GM23338 (cell line): ENCODE measurements around the gene AFF3. TPM values are rescaled to one million over a fixed set of nuclear protein-coding genes. Genes with fewer than 3 reads are reported as not detected.
A peak's percentile ranks its signal among the peaks of the same experiment; 100 is the strongest.

Source experiments
- ATAC-seq: fragments of 200-7000 bp; cut with Tn5 transposase; 3 replicates; pipeline ENCODE4 v1.9.1; 2020
- DNase-seq: peaks from one replicate; pipeline ENCODE4 v3.0.0-alpha.2; 2015; ENCODE audit warnings: low spot score
- H2AFZ ChIP-seq: fragments of 200-600 bp; sonication (generic); 2 replicates; pipeline ENCODE4 v1.8.0; 2016; ENCODE audit warnings: antibody characterized with exemption, mild to moderate bottlenecking, moderate library complexity
- H3F3A ChIP-seq: fragments of 200-600 bp; sonication (generic); replicated peaks from 2 replicates; pipeline ENCODE4 v1.8.0; 2017; ENCODE audit warnings: antibody characterized with exemption, mixed run types, low read depth
- H3K27ac ChIP-seq: fragments of 200-600 bp; sonication (generic); 2 replicates; pipeline ENCODE4 v1.6.1; 2016; ENCODE audit warnings: low read depth
- H3K27me3 ChIP-seq: fragments of 200-600 bp; sonication (generic); 2 replicates; pipeline ENCODE4 v1.8.0; 2016; ENCODE audit warnings: mild to moderate bottlenecking, mixed run types, moderate library complexity; ENCODE audit not compliant: insufficient read depth
- H3K36me3 ChIP-seq: fragments of 200-600 bp; sonication (generic); 2 replicates; pipeline ENCODE4 v1.8.0; 2016; ENCODE audit warnings: mild to moderate bottlenecking; ENCODE audit not compliant: insufficient read depth
- H3K4me1 ChIP-seq: fragments of 200-600 bp; sonication (generic); 2 replicates; pipeline ENCODE4 v1.8.0; 2016; ENCODE audit warnings: mild to moderate bottlenecking, moderate library complexity; ENCODE audit not compliant: insufficient read depth
- H3K4me2 ChIP-seq: fragments of 200-600 bp; sonication (generic); 2 replicates; pipeline ENCODE4 v1.7.1; 2017; ENCODE audit warnings: mixed run types
- H3K4me3 ChIP-seq: fragments of 200-600 bp; sonication (generic); 2 replicates; pipeline ENCODE4 v1.6.1; 2016; ENCODE audit warnings: mixed run types
- H3K79me2 ChIP-seq: fragments of 200-600 bp; sonication (generic); replicated peaks from 2 replicates; pipeline ENCODE4 v1.8.0; 2017; ENCODE audit warnings: mild to moderate bottlenecking; ENCODE audit not compliant: insufficient read depth
- H3K9me2 ChIP-seq: fragments of 200-600 bp; sonication (generic); 2 replicates; pipeline ENCODE4 v1.8.0; 2017; ENCODE audit not compliant: insufficient read depth
- H4K20me1 ChIP-seq: fragments of 200-600 bp; sonication (generic); replicated peaks from 2 replicates; pipeline ENCODE4 v1.8.0; 2017; ENCODE audit warnings: mild to moderate bottlenecking; ENCODE audit not compliant: insufficient read depth
- H3K27ac Mint-ChIP-seq: 2 replicates; pipeline ENCODE4 v1.8.0; 2020; ENCODE audit warnings: inconsistent platforms, mild to moderate bottlenecking, moderate library complexity, mixed read lengths
- H3K27me3 Mint-ChIP-seq: 3 replicates; pipeline ENCODE4 v1.8.0; 2022; ENCODE audit warnings: low read depth, mild to moderate bottlenecking, moderate library complexity, mixed read lengths, inconsistent platforms; ENCODE audit not compliant: insufficient read depth, poor library complexity
- H3K36me3 Mint-ChIP-seq: 3 replicates; pipeline ENCODE4 v1.8.0; 2021; ENCODE audit warnings: low read depth, mild to moderate bottlenecking, inconsistent platforms, moderate library complexity, mixed read lengths
- H3K4me1 Mint-ChIP-seq: 3 replicates; pipeline ENCODE4 v1.8.0; 2020; ENCODE audit warnings: mild to moderate bottlenecking, inconsistent platforms, mixed read lengths
- H3K4me3 Mint-ChIP-seq: 3 replicates; pipeline ENCODE4 v1.8.0; 2021; ENCODE audit warnings: moderate library complexity, mild to moderate bottlenecking, inconsistent platforms, mixed read lengths
- H3K9me3 Mint-ChIP-seq: 3 replicates; pipeline ENCODE4 v1.8.0; 2020; ENCODE audit warnings: moderate library complexity, mild to moderate bottlenecking, inconsistent platforms, mixed read lengths
- EZH2 ChIP-seq: fragments of 200-600 bp; sonication (generic); IDR thresholded peaks from one replicate; pipeline ENCODE4 v1.8.0; 2017; ENCODE audit warnings: antibody characterized with exemption, mild to moderate bottlenecking, low read depth; ENCODE audit not compliant: unreplicated experiment
- JUNB ChIP-seq: IDR thresholded peaks from one replicate; pipeline ENCODE4 v1.6.1; 2016; ENCODE audit warnings: antibody characterized with exemption; ENCODE audit not compliant: unreplicated experiment
- NANOG ChIP-seq: IDR thresholded peaks from 2 replicates; pipeline ENCODE4 v1.6.1; 2016; ENCODE audit warnings: antibody characterized with exemption, borderline replicate concordance
- polyA plus RNA-seq: library from polyadenylated mRNA; unstranded; fragments of >200 nt; fragmentation: Nextera tagmentation; extraction: Ambion mirVana; gene quantifications from 2 replicates; pipeline ENCODE4 v1.2.1, GENCODE V29; 2016
- total RNA-seq: library from RNA; depleted of rRNA; stranded (reverse); fragments of >200 nt; shearing (Covaris generic); gene quantifications from 2 replicates; pipeline ENCODE4 v1.2.3, GENCODE V29; 2014
- TF ChIP-seq, protein P1 (sequence below): IDR thresholded peaks from one replicate; pipeline ENCODE4 v1.6.1; 2018; ENCODE audit warnings: antibody characterized with exemption; ENCODE audit not compliant: unreplicated experiment
- TF ChIP-seq, protein P2 (sequence below), 2 experiments: fragments of 200-600 bp in 1 of 2; sonication (generic) in 1 of 2; conservative IDR thresholded peaks; 2 replicates each; pipeline versions ENCODE4 v1.5.1 to v1.6.1; 2016 to 2017; ENCODE audit warnings: antibody characterized with exemption in 2 of 2, low read depth in 2 of 2, mild to moderate bottlenecking in 2 of 2, moderate library complexity in 1 of 2
- TF ChIP-seq, protein P3 (sequence below): IDR thresholded peaks from 2 replicates; pipeline ENCODE4 v1.6.1; 2016; ENCODE audit warnings: antibody characterized with exemption

The AFF3 gene
- total and polyA plus RNA-seq, 2 experiments from 2014 or later = 0.73 to 1.4 TPM

GRCh38 chr2:99858951-99859596 is 283.3 kb downstream of the AFF3 start:
- Histone ChIP-seq H4K20me1 (no peaks in the 10 kb centered on the region), H3K27ac (no peak overlapping the region), H3K4me3 (no peak overlapping the region), H3K36me3 (no peaks in the 10 kb centered on the region), H3K4me2 (no peak overlapping the region), H3F3A (no peaks in the 10 kb centered on the region), H3K4me1 (no peaks in the 10 kb centered on the region), H3K27me3 (no peaks in the 10 kb centered on the region), H3K79me2 (no peaks in the 10 kb centered on the region), H3K9me2 (no peaks in the 10 kb centered on the region), H2AFZ (no peak overlapping the region)
- Mint-ChIP-seq H3K27me3 (no peaks in the 10 kb centered on the region), H3K9me3 (no peaks in the 10 kb centered on the region), H3K4me1 (no peaks in the 10 kb centered on the region), H3K27ac (peak overlapping the region; percentile 20; the same call in 1 of the 2 replicates), H3K36me3 (no peaks in the 10 kb centered on the region), H3K4me3 (no peak overlapping the region)
- DNase-seq = no peak
- TF ChIP-seq JUNB (no peak), NANOG (no peak), EZH2 (no peak)
- TF ChIP-seq, protein P1, sequence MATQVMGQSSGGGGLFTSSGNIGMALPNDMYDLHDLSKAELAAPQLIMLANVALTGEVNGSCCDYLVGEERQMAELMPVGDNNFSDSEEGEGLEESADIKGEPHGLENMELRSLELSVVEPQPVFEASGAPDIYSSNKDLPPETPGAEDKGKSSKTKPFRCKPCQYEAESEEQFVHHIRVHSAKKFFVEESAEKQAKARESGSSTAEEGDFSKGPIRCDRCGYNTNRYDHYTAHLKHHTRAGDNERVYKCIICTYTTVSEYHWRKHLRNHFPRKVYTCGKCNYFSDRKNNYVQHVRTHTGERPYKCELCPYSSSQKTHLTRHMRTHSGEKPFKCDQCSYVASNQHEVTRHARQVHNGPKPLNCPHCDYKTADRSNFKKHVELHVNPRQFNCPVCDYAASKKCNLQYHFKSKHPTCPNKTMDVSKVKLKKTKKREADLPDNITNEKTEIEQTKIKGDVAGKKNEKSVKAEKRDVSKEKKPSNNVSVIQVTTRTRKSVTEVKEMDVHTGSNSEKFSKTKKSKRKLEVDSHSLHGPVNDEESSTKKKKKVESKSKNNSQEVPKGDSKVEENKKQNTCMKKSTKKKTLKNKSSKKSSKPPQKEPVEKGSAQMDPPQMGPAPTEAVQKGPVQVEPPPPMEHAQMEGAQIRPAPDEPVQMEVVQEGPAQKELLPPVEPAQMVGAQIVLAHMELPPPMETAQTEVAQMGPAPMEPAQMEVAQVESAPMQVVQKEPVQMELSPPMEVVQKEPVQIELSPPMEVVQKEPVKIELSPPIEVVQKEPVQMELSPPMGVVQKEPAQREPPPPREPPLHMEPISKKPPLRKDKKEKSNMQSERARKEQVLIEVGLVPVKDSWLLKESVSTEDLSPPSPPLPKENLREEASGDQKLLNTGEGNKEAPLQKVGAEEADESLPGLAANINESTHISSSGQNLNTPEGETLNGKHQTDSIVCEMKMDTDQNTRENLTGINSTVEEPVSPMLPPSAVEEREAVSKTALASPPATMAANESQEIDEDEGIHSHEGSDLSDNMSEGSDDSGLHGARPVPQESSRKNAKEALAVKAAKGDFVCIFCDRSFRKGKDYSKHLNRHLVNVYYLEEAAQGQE = no peak
- TF ChIP-seq, protein P2, sequence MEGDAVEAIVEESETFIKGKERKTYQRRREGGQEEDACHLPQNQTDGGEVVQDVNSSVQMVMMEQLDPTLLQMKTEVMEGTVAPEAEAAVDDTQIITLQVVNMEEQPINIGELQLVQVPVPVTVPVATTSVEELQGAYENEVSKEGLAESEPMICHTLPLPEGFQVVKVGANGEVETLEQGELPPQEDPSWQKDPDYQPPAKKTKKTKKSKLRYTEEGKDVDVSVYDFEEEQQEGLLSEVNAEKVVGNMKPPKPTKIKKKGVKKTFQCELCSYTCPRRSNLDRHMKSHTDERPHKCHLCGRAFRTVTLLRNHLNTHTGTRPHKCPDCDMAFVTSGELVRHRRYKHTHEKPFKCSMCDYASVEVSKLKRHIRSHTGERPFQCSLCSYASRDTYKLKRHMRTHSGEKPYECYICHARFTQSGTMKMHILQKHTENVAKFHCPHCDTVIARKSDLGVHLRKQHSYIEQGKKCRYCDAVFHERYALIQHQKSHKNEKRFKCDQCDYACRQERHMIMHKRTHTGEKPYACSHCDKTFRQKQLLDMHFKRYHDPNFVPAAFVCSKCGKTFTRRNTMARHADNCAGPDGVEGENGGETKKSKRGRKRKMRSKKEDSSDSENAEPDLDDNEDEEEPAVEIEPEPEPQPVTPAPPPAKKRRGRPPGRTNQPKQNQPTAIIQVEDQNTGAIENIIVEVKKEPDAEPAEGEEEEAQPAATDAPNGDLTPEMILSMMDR (conservative IDR thresholded peaks at IDR 0.05; ENCODE audit: low read depth in 2 of 2) = no peak
- ATAC-seq = no peak

- Mint-ChIP-seq H3K36me3 (no peaks in the 10 kb centered on the region), H3K4me1 (no peaks in the 10 kb centered on the region), H3K27me3 (no peaks in the 10 kb centered on the region), H3K4me3 (no peak overlapping the region), H3K27ac (peak overlapping the region; percentile 52; the same call in 1 of the 2 replicates), H3K9me3 (no peaks in the 10 kb centered on the region)
- no peak for ATAC-seq
- no peak for DNase-seq
- H3K79me2 ChIP-seq = no peaks in the 10 kb centered on the region
- H3K4me1 ChIP-seq = no peaks in the 10 kb centered on the region
- no peak overlapping the region for H3K4me3 ChIP-seq
- H3K9me2 ChIP-seq = no peaks in the 10 kb centered on the region
- no peak overlapping the region for H3K27ac ChIP-seq
- no peaks in the 10 kb centered on the region for H4K20me1 ChIP-seq
- no peak overlapping the region for H2AFZ ChIP-seq
- H3K36me3 ChIP-seq = no peaks in the 10 kb centered on the region
- no peaks in the 10 kb centered on the region for H3F3A ChIP-seq
- no peak overlapping the region for H3K4me2 ChIP-seq
- H3K27me3 ChIP-seq = no peaks in the 10 kb centered on the region
- TF ChIP-seq, protein P3, sequence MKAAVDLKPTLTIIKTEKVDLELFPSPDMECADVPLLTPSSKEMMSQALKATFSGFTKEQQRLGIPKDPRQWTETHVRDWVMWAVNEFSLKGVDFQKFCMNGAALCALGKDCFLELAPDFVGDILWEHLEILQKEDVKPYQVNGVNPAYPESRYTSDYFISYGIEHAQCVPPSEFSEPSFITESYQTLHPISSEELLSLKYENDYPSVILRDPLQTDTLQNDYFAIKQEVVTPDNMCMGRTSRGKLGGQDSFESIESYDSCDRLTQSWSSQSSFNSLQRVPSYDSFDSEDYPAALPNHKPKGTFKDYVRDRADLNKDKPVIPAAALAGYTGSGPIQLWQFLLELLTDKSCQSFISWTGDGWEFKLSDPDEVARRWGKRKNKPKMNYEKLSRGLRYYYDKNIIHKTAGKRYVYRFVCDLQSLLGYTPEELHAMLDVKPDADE = no peak
- TF ChIP-seq, protein P2 (conservative IDR thresholded peaks at IDR 0.05; ENCODE audit: low read depth in 2 of 2) = no peak
Observed at GRCh38 chr2:99857867-99858444, 284.4 kb downstream of the AFF3 start.
